Activated naive CD4-positive, alpha-beta T cell treated with anti-CD3 and anti-CD28 coated beads for 36 hours (primary cell): ENCODE measurements around the gene IL17F. TPM values are rescaled to one million over a fixed set of nuclear protein-coding genes. Genes with fewer than 3 reads are reported as not detected.

Source experiments
- total RNA-seq, 2 experiments: library from RNA; stranded (reverse); gene quantifications; one replicate each; pipeline ENCODE4 v1.2.3, GENCODE V29; 2021

IL17F gene
- total RNA-seq, 2 experiments from 2014 or later: 2.3 to 3.3 TPM

Other genes starting within 250 kb of the IL17F start
- gene PKHD1, start 156.9 kb downstream of the IL17F start, total RNA-seq: not detected
- gene IL17A, start 58.1 kb downstream of the IL17F start, total RNA-seq: under 1 TPM in 1 of 2 experiments, not detected in 1; 0.12 TPM
- 100 to 1,000 TPM; 256 to 258 TPM for gene MCM3, start 40.2 kb upstream of the IL17F start, total RNA-seq
- gene PAQR8, start 117.7 kb upstream of the IL17F start, total RNA-seq: 1 to 10 TPM; 6.8 to 9.2 TPM
- 1 to 10 TPM; 1.2 to 3.1 TPM for gene EFHC1, start 175.8 kb upstream of the IL17F start, total RNA-seq